Neural progenitor cell (in vitro differentiated cells): Measurements from ENCODE around the gene GGT5. TPM values are rescaled to one million over a fixed set of nuclear protein-coding genes. Genes with fewer than 3 reads are reported as not detected.
A peak's percentile ranks its signal among the peaks of the same experiment; 100 is the strongest.

Experiments used
- DNase-seq: peaks from one replicate; pipeline ENCODE4 v3.0.0-alpha.2; 2016; ENCODE audit warnings: low spot score
- H2AFZ ChIP-seq: fragments of 200-600 bp; sonication (generic); replicated peaks from 2 replicates; pipeline ENCODE4 v1.6.1; 2016; ENCODE audit warnings: antibody characterized with exemption
- H3F3A ChIP-seq: fragments of 200-600 bp; sonication (generic); 2 replicates; pipeline ENCODE4 v1.6.1; 2016; ENCODE audit warnings: antibody characterized with exemption, low read depth
- H3K27ac ChIP-seq: fragments of 200-600 bp; sonication (generic); 2 replicates; pipeline ENCODE4 v1.5.1; 2016; ENCODE audit warnings: mild to moderate bottlenecking
- H3K27me3 ChIP-seq: fragments of 200-600 bp; sonication (generic); 2 replicates; pipeline ENCODE4 v1.6.1; 2016; ENCODE audit warnings: mild to moderate bottlenecking, moderate library complexity
- H3K36me3 ChIP-seq: fragments of 200-600 bp; sonication (generic); 2 replicates; pipeline ENCODE4 v1.5.1; 2016
- H3K4me1 ChIP-seq: fragments of 200-600 bp; sonication (generic); 2 replicates; pipeline ENCODE4 v1.6.1; 2016; ENCODE audit warnings: mixed run types
- H3K4me2 ChIP-seq: fragments of 200-600 bp; sonication (generic); 2 replicates; pipeline ENCODE4 v1.6.1; 2016
- H3K4me3 ChIP-seq: fragments of 200-600 bp; sonication (generic); 2 replicates; pipeline ENCODE4 v1.5.1; 2016
- H3K79me2 ChIP-seq: fragments of 200-600 bp; sonication (generic); 2 replicates; pipeline ENCODE4 v1.6.1; 2016; ENCODE audit warnings: low read depth
- H3K9ac ChIP-seq: fragments of 200-600 bp; sonication (generic); 2 replicates; pipeline ENCODE4 v1.6.1; 2016
- H3K9me3 ChIP-seq: fragments of 200-600 bp; sonication (generic); 2 replicates; pipeline ENCODE4 v1.5.1; 2016; ENCODE audit warnings: low read depth
- H4K20me1 ChIP-seq: fragments of 200-600 bp; sonication (generic); 2 replicates; pipeline ENCODE4 v1.6.1; 2016; ENCODE audit warnings: low read depth
- H3K27ac Mint-ChIP-seq: 3 replicates; pipeline ENCODE4 v1.8.0; 2021; ENCODE audit warnings: mixed read lengths
- H3K27me3 Mint-ChIP-seq: 2 replicates; pipeline ENCODE4 v1.8.0; 2022; ENCODE audit warnings: low read depth, mild to moderate bottlenecking, inconsistent platforms, moderate library complexity, mixed read lengths; ENCODE audit not compliant: insufficient read depth
- H3K36me3 Mint-ChIP-seq: 3 replicates; pipeline ENCODE4 v1.8.0; 2021; ENCODE audit warnings: mixed read lengths
- H3K4me1 Mint-ChIP-seq: 3 replicates; pipeline ENCODE4 v1.8.0; 2021; ENCODE audit warnings: mixed read lengths
- H3K4me3 Mint-ChIP-seq: 3 replicates; pipeline ENCODE4 v1.8.0; 2021; ENCODE audit warnings: mild to moderate bottlenecking, moderate library complexity, mixed read lengths
- H3K9me3 Mint-ChIP-seq: 3 replicates; pipeline ENCODE4 v1.8.0; 2020; ENCODE audit warnings: mixed read lengths
- CTCF ChIP-seq: fragments of 200-600 bp; sonication (generic); IDR thresholded peaks from 2 replicates; pipeline ENCODE4 v1.5.1; 2017; ENCODE audit warnings: antibody characterized with exemption, mild to moderate bottlenecking
- EZH2 ChIP-seq: fragments of 200-600 bp; sonication (generic); IDR thresholded peaks from 2 replicates; pipeline ENCODE4 v1.6.1; 2017; ENCODE audit warnings: antibody characterized with exemption, mild to moderate bottlenecking, moderate library complexity
- EZH2phosphoT487 ChIP-seq: fragments of 200-600 bp; sonication (generic); IDR thresholded peaks from 2 replicates; pipeline ENCODE4 v1.6.1; 2017; ENCODE audit warnings: antibody characterized with exemption
- total RNA-seq: library from RNA; depleted of rRNA; stranded (reverse); fragments of >200 nt; gene quantifications from 2 replicates; pipeline ENCODE4 v1.2.3, GENCODE V29; 2015; ENCODE audit warnings: low replicate concordance

GGT5 gene
- total RNA-seq, 1 donor from 2014 or later: not detected

GRCh38 chr22:24230911-24231656, 13.8 kb downstream of the GGT5 start:
- Histone ChIP-seq H3K4me1 (peaks cover 6% of the 10 kb centered on the region), H3K27me3 (no peaks in the 10 kb centered on the region), H3K79me2 (no peaks in the 10 kb centered on the region), H3K9me3 (no peaks in the 10 kb centered on the region), H2AFZ (peak overlapping the region; percentile 98), H3K36me3 (no peaks in the 10 kb centered on the region), H3K4me3 (no peak overlapping the region), H4K20me1 (no peaks in the 10 kb centered on the region), H3K4me2 (no peak overlapping the region), H3K27ac (no peak overlapping the region), H3K9ac (no peak overlapping the region), H3F3A (no peaks in the 10 kb centered on the region)
- H3K4me1 Mint-ChIP-seq: peaks cover 2% of the 10 kb centered on the region
- peak; percentile 71 for DNase-seq
- no peak overlapping the region for H3K4me3 Mint-ChIP-seq
- peaks cover 6% of the 10 kb centered on the region for H3K9me3 Mint-ChIP-seq
- peaks cover 4% of the 10 kb centered on the region for H3K27me3 Mint-ChIP-seq
- peak; percentile 63 for TF ChIP-seq CTCF
- TF ChIP-seq EZH2phosphoT487: no peak
- TF ChIP-seq EZH2: no peak
- peak overlapping the region; percentile 25 for H3K27ac Mint-ChIP-seq
- no peaks in the 10 kb centered on the region for H3K36me3 Mint-ChIP-seq

GRCh38 chr22:24225951-24226350, 18.9 kb downstream of the GGT5 start:
- Histone ChIP-seq H3K27me3 (no peaks in the 10 kb centered on the region), H3K27ac (no peak overlapping the region), H4K20me1 (no peaks in the 10 kb centered on the region), H3K9me3 (no peaks in the 10 kb centered on the region), H2AFZ (no peak overlapping the region), H3K4me1 (peaks cover 5% of the 10 kb centered on the region), H3K36me3 (no peaks in the 10 kb centered on the region), H3K9ac (no peak overlapping the region), H3K4me3 (no peak overlapping the region), H3K79me2 (no peaks in the 10 kb centered on the region), H3F3A (no peaks in the 10 kb centered on the region), H3K4me2 (no peak overlapping the region)
- TF ChIP-seq EZH2 (no peak), CTCF (no peak)
- no peak for DNase-seq
- peaks cover 4% of the 10 kb centered on the region for H3K27me3 Mint-ChIP-seq
- H3K9me3 Mint-ChIP-seq: peaks cover 8% of the 10 kb centered on the region
- no peak overlapping the region for H3K27ac Mint-ChIP-seq
- H3K4me3 Mint-ChIP-seq: no peak overlapping the region
- H3K36me3 Mint-ChIP-seq: no peaks in the 10 kb centered on the region
- peaks cover 2% of the 10 kb centered on the region for H3K4me1 Mint-ChIP-seq

GRCh38 chr22:24225044-24225601, 19.8 kb downstream of the GGT5 start:
- Histone ChIP-seq H3K9ac (no peak overlapping the region), H3K9me3 (no peaks in the 10 kb centered on the region), H3K4me2 (no peak overlapping the region), H3K4me1 (no peaks in the 10 kb centered on the region), H3K4me3 (no peak overlapping the region), H3K36me3 (no peaks in the 10 kb centered on the region), H3F3A (no peaks in the 10 kb centered on the region), H3K27me3 (no peaks in the 10 kb centered on the region), H3K79me2 (no peaks in the 10 kb centered on the region), H4K20me1 (no peaks in the 10 kb centered on the region), H3K27ac (no peak overlapping the region), H2AFZ (no peak overlapping the region)
- Mint-ChIP-seq H3K27me3 (peaks cover 4% of the 10 kb centered on the region), H3K4me1 (no peaks in the 10 kb centered on the region), H3K36me3 (no peaks in the 10 kb centered on the region), H3K9me3 (peaks cover 8% of the 10 kb centered on the region), H3K4me3 (no peak overlapping the region), H3K27ac (no peak overlapping the region)
- no peak for TF ChIP-seq EZH2phosphoT487
- TF ChIP-seq CTCF: no peak
- TF ChIP-seq EZH2: no peak
- DNase-seq: no peak
